LNCaP clone FGC (cell line): Measurements from ENCODE around the gene ADAMTS2.

Experiments used
- DNase-seq: peaks from one replicate; pipeline ENCODE4 v3.0.0-alpha.2; 2011; ENCODE audit warnings: low read depth
- H3K4me3 ChIP-seq: 2 replicates; pipeline ENCODE4 v1.5.1; 2011; ENCODE audit warnings: mild to moderate bottlenecking, low read depth, low read length, control low read depth
- CTCF ChIP-seq: IDR thresholded peaks from 2 replicates; pipeline ENCODE4 v1.5.1; 2012; ENCODE audit warnings: mild to moderate bottlenecking; ENCODE audit not compliant: control insufficient read depth, insufficient read depth; ENCODE audit errors: extremely low read depth

The ADAMTS2 gene

GRCh38 chr5:179125789-179126505 lies 219.3 kb downstream of the ADAMTS2 start:
- TF ChIP-seq CTCF: no peak
- DNase-seq: no peak
- H3K4me3 ChIP-seq: no peak overlapping the region

DNA sequence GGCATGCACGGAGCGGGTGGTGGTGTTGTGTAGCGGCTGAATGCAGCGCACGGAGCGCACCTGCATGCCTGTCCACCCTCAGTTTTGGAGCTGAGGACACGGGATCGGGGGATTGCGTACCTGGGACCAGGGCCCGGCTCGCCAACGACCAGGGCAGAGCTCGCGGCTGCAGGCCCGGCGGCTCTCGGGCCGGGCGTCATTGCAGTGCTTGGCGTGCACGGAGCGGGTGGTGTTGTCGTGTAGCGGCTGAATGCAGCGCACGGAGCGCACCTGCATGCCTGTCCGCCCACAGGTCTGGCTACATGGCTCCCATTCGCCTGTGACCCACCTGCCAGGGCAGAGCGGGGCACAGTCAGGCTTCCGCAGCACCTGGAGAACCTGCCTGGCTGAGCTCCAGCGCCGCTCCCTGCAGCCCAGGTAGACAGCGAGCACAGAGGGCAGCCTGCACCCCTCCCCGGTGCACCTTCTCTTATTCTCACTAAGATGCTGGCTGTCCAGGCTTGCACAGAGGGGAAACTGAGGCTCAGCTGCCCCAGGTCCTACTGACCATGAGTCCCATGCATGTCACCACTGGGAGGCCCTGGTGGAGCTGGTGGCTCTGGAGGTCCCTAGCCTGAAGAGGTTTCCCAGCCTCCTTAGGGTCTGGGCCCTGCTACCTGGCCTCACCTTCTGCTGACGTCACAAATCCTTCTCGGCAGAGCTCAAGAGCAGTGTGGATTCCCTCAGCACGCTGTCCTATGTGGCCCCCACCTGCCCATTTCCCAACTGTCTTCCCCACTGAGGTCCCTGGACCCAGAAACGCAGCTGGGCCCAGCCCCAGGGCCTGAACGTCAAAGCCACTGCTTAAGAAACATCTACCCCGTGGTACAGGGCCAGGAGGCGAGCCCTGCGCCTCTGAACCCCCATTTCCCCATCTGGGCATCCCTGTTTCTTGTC lies 220.1 kb downstream of the ADAMTS2 start:
- no peak for TF ChIP-seq CTCF
- no peak for DNase-seq

DNA sequence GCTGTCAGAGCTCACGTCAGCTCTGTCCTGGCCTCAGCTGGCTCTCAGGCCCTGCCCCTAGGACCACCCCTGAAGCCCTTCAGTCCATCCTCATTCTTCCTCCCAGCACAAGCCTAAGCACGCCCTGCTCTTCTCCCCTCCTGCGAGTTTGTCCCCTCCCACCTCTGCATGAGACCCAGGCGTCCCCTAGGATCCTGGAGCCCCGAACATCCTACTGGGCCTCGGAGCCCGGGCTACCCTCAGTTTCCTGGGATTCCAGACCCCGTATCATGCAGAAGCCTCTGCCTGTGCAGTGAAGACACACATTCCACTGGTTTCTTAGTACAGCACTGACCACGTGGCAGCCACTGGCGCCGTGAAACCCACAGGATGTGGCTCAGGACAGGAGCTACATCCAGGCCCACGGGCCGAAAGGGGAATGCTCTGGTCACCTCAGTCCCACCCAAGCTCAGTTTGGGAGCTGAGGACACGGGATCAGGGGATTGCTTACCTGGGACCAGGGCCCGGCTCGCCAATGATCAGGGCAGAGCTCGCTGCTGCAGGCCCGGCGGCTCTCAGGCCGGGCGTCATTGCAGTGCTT lies 220.9 kb downstream of the ADAMTS2 start:
- no peak overlapping the region for H3K4me3 ChIP-seq
- DNase-seq: no peak
- TF ChIP-seq CTCF: no peak

More for the DNA sequence above, 220.1 kb downstream of the ADAMTS2 start:
- H3K4me3 ChIP-seq: no peak overlapping the region

DNA sequence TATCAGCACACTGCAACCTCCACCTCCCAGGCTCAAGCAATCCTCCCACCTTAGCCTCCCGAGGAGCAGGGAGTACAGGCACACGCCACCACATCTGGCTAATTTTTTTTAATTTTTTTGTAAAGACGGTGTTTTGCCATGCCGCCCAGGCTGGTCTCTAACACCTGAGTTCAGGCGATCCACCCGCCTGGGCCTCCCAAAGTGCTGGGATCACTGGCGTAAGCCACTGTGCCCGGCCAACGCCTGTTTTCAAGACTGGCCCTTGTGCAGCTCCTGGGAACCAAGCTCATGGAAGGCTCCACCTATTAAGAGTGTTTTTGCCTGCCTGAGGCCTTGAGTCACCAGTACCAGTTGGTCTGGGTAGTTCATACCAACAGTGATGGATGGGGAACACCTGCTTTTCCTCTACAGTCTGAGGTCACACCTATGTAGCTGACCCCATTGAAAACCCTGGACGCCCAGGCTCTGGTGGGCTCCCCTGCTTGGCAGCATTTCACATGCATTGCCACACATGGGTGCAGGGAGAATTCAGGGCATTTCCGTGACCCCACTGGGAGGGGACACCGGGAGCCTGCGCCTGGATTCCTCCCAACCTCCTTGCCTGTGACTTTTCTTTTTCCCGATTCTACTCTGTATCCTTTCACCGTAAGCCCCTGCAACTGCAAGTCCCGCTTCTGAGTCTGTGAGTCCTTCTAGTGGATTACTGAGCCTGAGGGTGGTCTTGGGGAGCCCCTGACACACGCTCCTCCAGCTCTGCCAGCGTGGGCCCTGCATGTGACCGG lies 221.6 kb downstream of the ADAMTS2 start:
- H3K4me3 ChIP-seq: no peak overlapping the region
- no peak for DNase-seq
- no peak for TF ChIP-seq CTCF

DNA sequence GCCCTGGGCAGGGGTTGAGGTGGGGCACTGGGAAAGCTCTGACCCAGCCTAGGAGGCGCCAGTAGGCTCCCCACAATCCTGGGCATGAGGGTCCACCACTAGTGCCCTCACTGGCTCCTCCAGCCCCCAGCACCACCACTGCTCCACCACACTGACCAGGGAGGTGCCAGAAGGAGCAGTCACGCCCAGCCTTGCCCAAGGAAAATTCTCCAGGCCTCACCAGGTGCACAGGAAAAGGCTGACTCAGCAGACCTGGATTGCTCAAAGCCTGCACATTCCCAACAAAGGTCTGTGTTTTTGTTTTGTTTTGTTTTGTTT lies 222.2 kb downstream of the ADAMTS2 start:
- no peak overlapping the region for H3K4me3 ChIP-seq
- DNase-seq: no peak
- TF ChIP-seq CTCF: no peak

- no peak for DNase-seq
- TF ChIP-seq CTCF: no peak
Observed at GRCh38 chr5:179122411-179123108, 222.7 kb downstream of the ADAMTS2 start.

More at GRCh38 chr5:179122411-179123108, 222.7 kb downstream of the ADAMTS2 start:
- no peak overlapping the region for H3K4me3 ChIP-seq
